WERI-Rb-1 (cell line): Measurements from ENCODE around the gene ACER3.

Experiments
- DNase-seq: peaks from one replicate; pipeline ENCODE4 v3.0.0-alpha.2; 2020
- H3K27ac ChIP-seq: fragments of 250-450 bp; sonication (Bioruptor Pico); 2 replicates; pipeline ENCODE4 v1.5.1; 2020; ENCODE audit warnings: mild to moderate bottlenecking, moderate library complexity
- H3K27me3 ChIP-seq: fragments of 250-450 bp; sonication (Bioruptor Pico); 2 replicates; pipeline ENCODE4 v1.5.1; 2021; ENCODE audit warnings: mild to moderate bottlenecking, low read depth, moderate library complexity; ENCODE audit not compliant: insufficient read depth, severe bottlenecking
- H3K36me3 ChIP-seq: fragments of 250-450 bp; sonication (Bioruptor Pico); 2 replicates; pipeline ENCODE4 v1.5.1; 2020; ENCODE audit warnings: mild to moderate bottlenecking, moderate library complexity
- H3K4me3 ChIP-seq: 2 replicates; pipeline ENCODE4 v1.5.1; 2011; ENCODE audit warnings: low read depth, mild to moderate bottlenecking, control low read depth, low read length
- H3K9me3 ChIP-seq: fragments of 250-450 bp; sonication (Bioruptor Pico); 2 replicates; pipeline ENCODE4 v1.5.1; 2021; ENCODE audit warnings: mild to moderate bottlenecking, moderate library complexity; ENCODE audit not compliant: severe bottlenecking
- CTCF ChIP-seq: IDR thresholded peaks from 2 replicates; pipeline ENCODE4 v1.5.1; 2011; ENCODE audit warnings: low read depth, mild to moderate bottlenecking, control low read depth, inconsistent platforms, low read length

Gene ACER3

GRCh38 chr11:76995081-76995576 lies 134.4 kb downstream of the ACER3 start:
- no peaks in the 10 kb centered on the region for H3K27me3 ChIP-seq
- no peak overlapping the region for H3K27ac ChIP-seq

GRCh38 chr11:76997512-76997911 lies 136.8 kb downstream of the ACER3 start:
- TF ChIP-seq CTCF = no peak
- Histone ChIP-seq H3K27me3 (no peaks in the 10 kb centered on the region), H3K27ac (no peak overlapping the region), H3K36me3 (no peaks in the 10 kb centered on the region), H3K4me3 (no peak overlapping the region), H3K9me3 (no peaks in the 10 kb centered on the region)
- no peak for DNase-seq

More at GRCh38 chr11:76995081-76995576, 134.4 kb downstream of the ACER3 start:
- Histone ChIP-seq H3K36me3 (peaks cover 1% of the 10 kb centered on the region; the same call in 1 of the 2 replicates), H3K9me3 (no peaks in the 10 kb centered on the region), H3K4me3 (no peak overlapping the region)
- TF ChIP-seq CTCF = no peak
- no peak for DNase-seq

- no peaks in the 10 kb centered on the region for H3K27me3 ChIP-seq
- H3K36me3 ChIP-seq = no peaks in the 10 kb centered on the region
- TF ChIP-seq CTCF = no peak
Observed at GRCh38 chr11:76999597-76999996, 138.9 kb downstream of the ACER3 start.

GRCh38 chr11:77001613-77002012 lies 140.9 kb downstream of the ACER3 start:
- TF ChIP-seq CTCF = no peak

More at GRCh38 chr11:76999597-76999996, 138.9 kb downstream of the ACER3 start:
- no peak for DNase-seq
- H3K27ac ChIP-seq = no peak overlapping the region
- H3K4me3 ChIP-seq = no peak overlapping the region
- H3K9me3 ChIP-seq = no peaks in the 10 kb centered on the region

GRCh38 chr11:77002776-77003175 lies 142.1 kb downstream of the ACER3 start:
- Histone ChIP-seq H3K4me3 (no peak overlapping the region), H3K36me3 (no peaks in the 10 kb centered on the region), H3K9me3 (no peaks in the 10 kb centered on the region), H3K27ac (no peak overlapping the region), H3K27me3 (no peaks in the 10 kb centered on the region)
- DNase-seq = no peak
- TF ChIP-seq CTCF = no peak

More at GRCh38 chr11:77001613-77002012, 140.9 kb downstream of the ACER3 start:
- Histone ChIP-seq H3K4me3 (no peak overlapping the region), H3K9me3 (no peaks in the 10 kb centered on the region), H3K27ac (no peak overlapping the region), H3K27me3 (no peaks in the 10 kb centered on the region), H3K36me3 (no peaks in the 10 kb centered on the region)
- DNase-seq = no peak

- H3K9me3 ChIP-seq = peaks cover 1% of the 10 kb centered on the region
- TF ChIP-seq CTCF = no peak
- H3K36me3 ChIP-seq = no peaks in the 10 kb centered on the region
- DNase-seq = no peak
- no peak overlapping the region for H3K4me3 ChIP-seq
- H3K27me3 ChIP-seq = no peaks in the 10 kb centered on the region
- H3K27ac ChIP-seq = no peak overlapping the region
Observed at GRCh38 chr11:77003963-77004362, 143.2 kb downstream of the ACER3 start.
